DND-41 (cell line): ENCODE data around the gene CALB2.

Source experiments
- ATAC-seq: fragments of 200-7000 bp; cut with Tn5 transposase; 3 replicates; pipeline ENCODE4 v1.9.1; 2021; ENCODE audit warnings: low read depth; ENCODE audit not compliant: insufficient read depth
- DNase-seq: peaks from one replicate; pipeline ENCODE4 v3.0.0-alpha.2; 2020
- H2AFZ ChIP-seq: 2 replicates; pipeline ENCODE4 v1.6.0; 2012; ENCODE audit warnings: low read depth, low read length
- H3K27ac ChIP-seq: 2 replicates; pipeline ENCODE4 v1.5.1; 2012; ENCODE audit warnings: low read length, inconsistent platforms
- H3K27me3 ChIP-seq: fragments of 200-600 bp; sonication (generic); 2 replicates; pipeline ENCODE4 v1.6.0; 2012; ENCODE audit warnings: low read length, mild to moderate bottlenecking, inconsistent platforms; ENCODE audit not compliant: insufficient read depth, poor library complexity
- H3K36me3 ChIP-seq: 2 replicates; pipeline ENCODE4 v1.5.1; 2012; ENCODE audit warnings: low read length, inconsistent platforms; ENCODE audit not compliant: insufficient read depth
- H3K4me1 ChIP-seq: 2 replicates; pipeline ENCODE4 v1.5.1; 2012; ENCODE audit warnings: mild to moderate bottlenecking, low read length; ENCODE audit not compliant: insufficient read depth
- H3K4me2 ChIP-seq: 2 replicates; pipeline ENCODE4 v1.6.0; 2012; ENCODE audit warnings: mild to moderate bottlenecking, moderate library complexity, low read length, inconsistent platforms; ENCODE audit not compliant: insufficient read depth
- H3K4me3 ChIP-seq, 2 experiments: fragments of 200-600 bp in 1 of 2; shearing (Covaris generic) in 1 of 2; 2 replicates each; pipeline ENCODE4 v1.5.1; 2012 to 2016; ENCODE audit warnings: inconsistent platforms in 2 of 2, low read length in 2 of 2, mild to moderate bottlenecking in 2 of 2, low read depth in 1 of 2, moderate library complexity in 1 of 2
- H3K79me2 ChIP-seq: 2 replicates; pipeline ENCODE4 v1.6.0; 2012; ENCODE audit warnings: low read length, inconsistent platforms; ENCODE audit not compliant: insufficient read depth
- H3K9ac ChIP-seq: 2 replicates; pipeline ENCODE4 v1.6.0; 2012; ENCODE audit warnings: low read depth, mild to moderate bottlenecking, inconsistent platforms, low read length, moderate library complexity
- H3K9me3 ChIP-seq: 2 replicates; pipeline ENCODE4 v1.5.1; 2012; ENCODE audit warnings: low read length, moderate library complexity, mild to moderate bottlenecking, inconsistent platforms; ENCODE audit not compliant: insufficient read depth, severe bottlenecking
- H4K20me1 ChIP-seq: 2 replicates; pipeline ENCODE4 v1.6.0; 2012; ENCODE audit warnings: low read length; ENCODE audit not compliant: insufficient read depth
- CTCF ChIP-seq: IDR thresholded peaks from 2 replicates; pipeline ENCODE4 v1.5.1; 2012; ENCODE audit warnings: borderline replicate concordance, low read length, moderate library complexity, mild to moderate bottlenecking; ENCODE audit not compliant: poor library complexity, severe bottlenecking; ENCODE audit errors: extremely low read depth
- EZH2 ChIP-seq: IDR thresholded peaks from 3 replicates; pipeline ENCODE4 v1.6.1; 2012; ENCODE audit warnings: borderline replicate concordance, low read depth, mild to moderate bottlenecking, moderate library complexity, low read length, inconsistent platforms; ENCODE audit not compliant: severe bottlenecking

CALB2 gene

GRCh38 chr16:71406724-71407123 is 48.2 kb downstream of the CALB2 start:
- Histone ChIP-seq H3K4me2 (no peak overlapping the region), H3K9me3 (no peaks in the 10 kb centered on the region), H4K20me1 (no peaks in the 10 kb centered on the region), H3K79me2 (no peaks in the 10 kb centered on the region), H3K9ac (no peak overlapping the region), H2AFZ (no peak overlapping the region), H3K27ac (no peak overlapping the region), H3K36me3 (no peaks in the 10 kb centered on the region), H3K4me3 (no peak overlapping the region), H3K4me1 (no peaks in the 10 kb centered on the region), H3K27me3 (peaks cover 18% of the 10 kb centered on the region)
- DNase-seq (no peak), ATAC-seq (no peak)
- TF ChIP-seq EZH2 = no peak
- no peak for TF ChIP-seq CTCF

GRCh38 chr16:71407731-71408130 is 49.2 kb downstream of the CALB2 start:
- Histone ChIP-seq H4K20me1 (peaks cover 3% of the 10 kb centered on the region; the same call in 1 of the 2 replicates), H3K4me2 (no peak overlapping the region), H2AFZ (no peak overlapping the region), H3K36me3 (no peaks in the 10 kb centered on the region), H3K79me2 (no peaks in the 10 kb centered on the region), H3K4me3 (no peak overlapping the region), H3K9ac (no peak overlapping the region), H3K4me1 (no peaks in the 10 kb centered on the region), H3K9me3 (no peaks in the 10 kb centered on the region), H3K27me3 (peaks cover 18% of the 10 kb centered on the region), H3K27ac (no peak overlapping the region)
- no peak for ATAC-seq
- TF ChIP-seq EZH2 (no peak), CTCF (no peak)
- DNase-seq = no peak

- TF ChIP-seq CTCF = no peak
- TF ChIP-seq EZH2 = no peak
These were observed 50.0 kb downstream of the CALB2 start for GRCh38 chr16:71408536-71408935.

More at GRCh38 chr16:71408536-71408935, 50.0 kb downstream of the CALB2 start:
- Histone ChIP-seq H3K27me3 (peaks cover 18% of the 10 kb centered on the region), H3K9me3 (no peaks in the 10 kb centered on the region), H3K79me2 (no peaks in the 10 kb centered on the region), H3K4me1 (no peaks in the 10 kb centered on the region), H2AFZ (no peak overlapping the region), H3K4me2 (no peak overlapping the region), H3K36me3 (no peaks in the 10 kb centered on the region), H3K27ac (no peak overlapping the region), H3K9ac (no peak overlapping the region), H4K20me1 (peaks cover 3% of the 10 kb centered on the region; the same call in 1 of the 2 replicates), H3K4me3 (no peak overlapping the region)
- no peak for ATAC-seq
- DNase-seq = no peak
